Endothelial cell of umbilical vein (primary cell): ENCODE data around the gene CAPN8.

Source experiments
- POLR2A ChIP-seq: IDR thresholded peaks from 2 replicates; pipeline ENCODE4 v1.6.1; 2012; ENCODE audit warnings: low read depth, mild to moderate bottlenecking, control low read depth, low read length
- POLR2AphosphoS5 ChIP-seq: IDR thresholded peaks from 2 replicates; pipeline ENCODE4 v1.6.1; 2012; ENCODE audit warnings: low read depth, mild to moderate bottlenecking, control low read depth, low read length, moderate library complexity; ENCODE audit not compliant: insufficient read depth
- TF ChIP-seq, protein P1 (sequence below), 2 donors: IDR thresholded peaks; 1 replicate in 1 of 2; 2 replicates in 1 of 2; pipeline ENCODE4 v1.5.1; 2011; ENCODE audit warnings: low read length in 2 of 2, mild to moderate bottlenecking in 2 of 2, moderate library complexity in 2 of 2, control low read depth in 1 of 2, inconsistent platforms in 1 of 2, low read depth in 1 of 2; ENCODE audit not compliant: insufficient read depth in 1 of 2; ENCODE audit errors: extremely low read depth in 1 of 2

DNA sequence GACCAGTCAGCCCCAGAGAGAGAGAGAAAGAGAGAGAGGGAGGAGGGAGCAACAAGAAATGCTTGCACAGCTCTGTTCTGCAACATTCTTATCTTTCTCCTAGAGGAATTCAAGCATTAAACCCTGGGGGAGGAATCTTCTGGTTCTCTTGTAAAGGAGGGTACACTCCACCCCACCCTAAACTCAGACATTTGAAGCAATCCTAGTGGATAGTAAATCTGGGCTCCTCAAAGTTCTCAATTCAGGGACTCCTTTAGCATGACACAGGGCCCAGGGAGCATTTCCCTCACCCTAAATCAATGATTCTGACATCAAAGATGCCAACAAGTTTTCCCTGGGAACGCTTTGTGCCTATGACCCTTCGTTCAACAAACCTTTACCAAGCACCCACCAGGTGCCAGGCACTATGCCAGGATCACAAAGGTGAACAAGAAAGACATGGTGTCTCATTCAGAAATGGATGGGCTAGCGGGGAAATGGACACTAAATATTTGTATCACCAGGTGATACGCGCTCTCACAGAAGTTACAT lies 35.0 kb upstream of the CAPN8 start:
- TF ChIP-seq POLR2AphosphoS5: no peak
- TF ChIP-seq, protein P1, sequence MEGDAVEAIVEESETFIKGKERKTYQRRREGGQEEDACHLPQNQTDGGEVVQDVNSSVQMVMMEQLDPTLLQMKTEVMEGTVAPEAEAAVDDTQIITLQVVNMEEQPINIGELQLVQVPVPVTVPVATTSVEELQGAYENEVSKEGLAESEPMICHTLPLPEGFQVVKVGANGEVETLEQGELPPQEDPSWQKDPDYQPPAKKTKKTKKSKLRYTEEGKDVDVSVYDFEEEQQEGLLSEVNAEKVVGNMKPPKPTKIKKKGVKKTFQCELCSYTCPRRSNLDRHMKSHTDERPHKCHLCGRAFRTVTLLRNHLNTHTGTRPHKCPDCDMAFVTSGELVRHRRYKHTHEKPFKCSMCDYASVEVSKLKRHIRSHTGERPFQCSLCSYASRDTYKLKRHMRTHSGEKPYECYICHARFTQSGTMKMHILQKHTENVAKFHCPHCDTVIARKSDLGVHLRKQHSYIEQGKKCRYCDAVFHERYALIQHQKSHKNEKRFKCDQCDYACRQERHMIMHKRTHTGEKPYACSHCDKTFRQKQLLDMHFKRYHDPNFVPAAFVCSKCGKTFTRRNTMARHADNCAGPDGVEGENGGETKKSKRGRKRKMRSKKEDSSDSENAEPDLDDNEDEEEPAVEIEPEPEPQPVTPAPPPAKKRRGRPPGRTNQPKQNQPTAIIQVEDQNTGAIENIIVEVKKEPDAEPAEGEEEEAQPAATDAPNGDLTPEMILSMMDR (IDR thresholded peaks at IDR 0.05; ENCODE audit: extremely low read depth in 1 of 2, insufficient read depth in 1 of 2, low read depth in 1 of 2, low read length in 2 of 2): no peak
- TF ChIP-seq POLR2A: no peak
